ENCODE data around the gene RAB11B. TPM values are rescaled to one million over a fixed set of nuclear protein-coding genes. Genes with fewer than 3 reads are reported as not detected.
"Not testable (repeated sequence)": the region's sequence is repeated elsewhere in the genome, so short reads cannot be mapped to it uniquely, and the experiment has no call there.

RAB11B gene
- total RNA-seq (100 to 1,000 TPM in 5 of 7 donors, 10 to 100 TPM in 2; 29.3 to 142 (median 102) TPM), polyA plus RNA-seq (100 to 1,000 TPM in 1 of 2 donors, 10 to 100 TPM in 1; 20.8 to 103 TPM)
- long read RNA-seq, donor 1, transcript RAB11B-201 (5 exons, 1,751 nt), result major isoform, 280 of 300 reads
- long read RNA-seq, donor 1, transcript RAB11B-202 (4 exons, 894 nt), result minor isoform, 9 of 300 reads
- long read RNA-seq, donor 1, partial matches to known transcripts, result 7 of 300 reads
- long read RNA-seq, donor 1, other reads (novel, unspliced or antisense), result 4 of 300 reads
- long read RNA-seq, donor 2, transcript RAB11B-201 (5 exons, 1,751 nt), result major isoform, 94 of 101 reads
- long read RNA-seq, donor 2, partial matches to known transcripts, result 0 of 101 reads
- long read RNA-seq, donor 2, other reads (novel, unspliced or antisense), result 0 of 101 reads
- long read RNA-seq, donor 3, transcript RAB11B-202 (4 exons, 894 nt), result minor isoform, 22 of 311 reads
- long read RNA-seq, donor 3, transcript RAB11B-201 (5 exons, 1,751 nt), result major isoform, 260 of 311 reads
- long read RNA-seq, donor 3, partial matches to known transcripts, result 12 of 311 reads
- long read RNA-seq, donor 3, other reads (novel, unspliced or antisense), result 17 of 311 reads

DNA sequence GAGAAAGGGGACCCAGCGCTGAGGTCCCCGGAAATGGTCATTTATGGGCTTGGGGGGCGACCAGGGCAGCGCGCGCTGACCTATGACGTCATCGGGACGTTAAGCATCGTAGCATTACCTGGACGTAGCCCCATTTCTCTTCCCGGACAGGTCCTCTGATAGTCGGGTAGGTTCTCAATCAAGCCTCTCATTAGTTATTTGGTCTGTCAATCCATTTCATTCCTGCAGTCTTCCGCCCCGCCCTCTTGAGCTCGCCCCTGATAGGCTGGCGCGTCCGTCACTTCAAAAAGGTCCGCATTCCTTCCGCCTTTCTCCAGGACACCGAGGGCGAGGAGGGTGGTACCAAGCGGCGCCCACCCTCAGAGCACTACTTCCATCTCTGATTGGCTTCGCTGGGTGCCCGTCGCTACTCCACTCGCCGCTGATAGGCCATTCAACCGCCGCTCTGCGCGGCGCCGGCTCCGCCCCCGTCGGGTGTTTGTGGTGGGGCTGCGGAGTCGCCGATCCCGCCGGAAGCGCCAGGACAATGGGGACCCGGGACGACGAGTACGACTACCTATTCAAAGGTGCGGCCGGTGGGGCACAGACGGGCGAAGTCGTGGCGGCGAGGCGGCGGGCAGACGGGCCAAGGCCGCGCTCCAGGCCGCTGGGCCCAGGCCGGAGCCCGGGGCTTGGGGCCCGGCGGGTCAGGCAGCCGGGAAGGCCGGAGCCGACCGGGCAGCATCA, at the start of gene RAB11B:
Gene RAB11B (plus strand): TSS at position 470 of the 726 bp plus-strand sequence. CDS start 57 bp downstream, at position 527.
- Histone ChIP-seq H3K9me3 (no peaks in the 10 kb centered on the region), H3K36me3 (no peaks in the 10 kb centered on the region), H3K27me3 (no peaks in the 10 kb centered on the region), H3K4me1 (ENCODE audit: insufficient read depth) (peaks cover 19% of the 10 kb centered on the region), H3K27ac (peak within 1 kb of the TSS; percentile 100), H3K4me3 (peak within 1 kb of the TSS; percentile 91)
- DNase-seq, result peak; percentile 98 to 100 (median 99)
- TF ChIP-seq, protein P1, sequence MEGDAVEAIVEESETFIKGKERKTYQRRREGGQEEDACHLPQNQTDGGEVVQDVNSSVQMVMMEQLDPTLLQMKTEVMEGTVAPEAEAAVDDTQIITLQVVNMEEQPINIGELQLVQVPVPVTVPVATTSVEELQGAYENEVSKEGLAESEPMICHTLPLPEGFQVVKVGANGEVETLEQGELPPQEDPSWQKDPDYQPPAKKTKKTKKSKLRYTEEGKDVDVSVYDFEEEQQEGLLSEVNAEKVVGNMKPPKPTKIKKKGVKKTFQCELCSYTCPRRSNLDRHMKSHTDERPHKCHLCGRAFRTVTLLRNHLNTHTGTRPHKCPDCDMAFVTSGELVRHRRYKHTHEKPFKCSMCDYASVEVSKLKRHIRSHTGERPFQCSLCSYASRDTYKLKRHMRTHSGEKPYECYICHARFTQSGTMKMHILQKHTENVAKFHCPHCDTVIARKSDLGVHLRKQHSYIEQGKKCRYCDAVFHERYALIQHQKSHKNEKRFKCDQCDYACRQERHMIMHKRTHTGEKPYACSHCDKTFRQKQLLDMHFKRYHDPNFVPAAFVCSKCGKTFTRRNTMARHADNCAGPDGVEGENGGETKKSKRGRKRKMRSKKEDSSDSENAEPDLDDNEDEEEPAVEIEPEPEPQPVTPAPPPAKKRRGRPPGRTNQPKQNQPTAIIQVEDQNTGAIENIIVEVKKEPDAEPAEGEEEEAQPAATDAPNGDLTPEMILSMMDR (IDR thresholded peaks at IDR 0.05), result no peak
- peak; percentile 84 for TF ChIP-seq POLR2A (IDR thresholded peaks at IDR 0.05)
- peak; percentile 75 for TF ChIP-seq EP300 (IDR thresholded peaks at IDR 0.05)
- 0% methylated on average over 45 to 70 of the region's 70 CpGs for WGBS, 3 donors
- intact Hi-C loops (cut with DNase I), result no loop called here

DNA sequence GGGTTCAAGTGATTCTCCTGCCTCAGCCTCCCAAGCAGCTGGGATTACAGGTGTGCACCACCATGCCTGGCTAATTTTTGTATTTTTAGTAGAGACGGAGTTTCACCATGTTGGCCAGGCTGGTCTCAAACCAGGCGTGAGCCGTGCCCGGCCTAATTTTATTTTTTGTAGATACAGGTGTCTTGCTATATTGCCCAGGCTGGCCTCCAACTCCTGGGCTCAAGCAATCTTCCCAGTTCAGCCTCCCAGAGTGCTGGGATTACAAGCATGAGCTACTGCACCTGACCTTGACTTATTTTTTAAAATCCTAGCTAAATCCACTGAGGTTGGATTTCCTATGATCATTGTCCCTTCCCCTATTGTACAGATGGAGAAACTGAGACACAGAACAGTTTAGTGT, 48.7 kb upstream of the RAB11B start:
- H3K4me3 ChIP-seq; intact Hi-C loops (cut with DNase I): not testable (repeated sequence)

DNA sequence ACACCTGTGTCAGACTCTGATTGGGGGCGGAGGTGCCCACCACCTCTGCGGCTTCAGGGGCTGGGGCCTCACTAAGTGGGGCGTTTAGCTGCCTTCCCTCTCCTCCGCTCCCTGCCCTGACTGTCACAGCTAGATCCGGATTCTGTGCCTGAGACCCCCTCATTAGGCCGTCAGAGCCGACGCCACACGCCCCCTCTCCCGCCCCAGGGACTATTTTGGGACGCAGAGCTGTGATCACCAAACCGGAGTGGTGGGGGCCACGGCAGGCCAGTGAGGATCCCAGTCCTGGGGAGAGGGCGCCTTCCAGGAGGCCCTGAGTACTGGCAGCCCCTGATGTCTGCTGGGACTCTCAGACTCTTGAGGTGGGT, 47.9 kb upstream of the RAB11B start:
- no peak for DNase-seq
- TF ChIP-seq POLR2A (IDR thresholded peaks at IDR 0.05), result no peak
- TF ChIP-seq, protein P1 (IDR thresholded peaks at IDR 0.05), result no peak
- no peaks in the 10 kb centered on the region for H3K36me3 ChIP-seq
- intact Hi-C loops (cut with DNase I), result no loop called here
- 28 to 38% (median 31%) methylated on average over 11 to 14 of the region's 14 CpGs for WGBS, 3 donors
- no peak overlapping the region for H3K4me3 ChIP-seq
- no peaks in the 10 kb centered on the region for H3K9me3 ChIP-seq
- no peaks in the 10 kb centered on the region for H3K27me3 ChIP-seq
- H3K27ac ChIP-seq, result no peak overlapping the region
- H3K4me1 ChIP-seq (ENCODE audit: insufficient read depth), result peaks cover 4% of the 10 kb centered on the region

More for the DNA sequence above, 48.7 kb upstream of the RAB11B start:
- WGBS, 3 donors, result 93 to 100% (median 97%) methylated on average over 4 of the region's 4 CpGs
- not testable (repeated sequence) for H3K36me3 ChIP-seq; H3K9me3 ChIP-seq; H3K27me3 ChIP-seq; DNase-seq; H3K27ac ChIP-seq; H3K4me1 ChIP-seq (ENCODE audit: insufficient read depth)

DNA sequence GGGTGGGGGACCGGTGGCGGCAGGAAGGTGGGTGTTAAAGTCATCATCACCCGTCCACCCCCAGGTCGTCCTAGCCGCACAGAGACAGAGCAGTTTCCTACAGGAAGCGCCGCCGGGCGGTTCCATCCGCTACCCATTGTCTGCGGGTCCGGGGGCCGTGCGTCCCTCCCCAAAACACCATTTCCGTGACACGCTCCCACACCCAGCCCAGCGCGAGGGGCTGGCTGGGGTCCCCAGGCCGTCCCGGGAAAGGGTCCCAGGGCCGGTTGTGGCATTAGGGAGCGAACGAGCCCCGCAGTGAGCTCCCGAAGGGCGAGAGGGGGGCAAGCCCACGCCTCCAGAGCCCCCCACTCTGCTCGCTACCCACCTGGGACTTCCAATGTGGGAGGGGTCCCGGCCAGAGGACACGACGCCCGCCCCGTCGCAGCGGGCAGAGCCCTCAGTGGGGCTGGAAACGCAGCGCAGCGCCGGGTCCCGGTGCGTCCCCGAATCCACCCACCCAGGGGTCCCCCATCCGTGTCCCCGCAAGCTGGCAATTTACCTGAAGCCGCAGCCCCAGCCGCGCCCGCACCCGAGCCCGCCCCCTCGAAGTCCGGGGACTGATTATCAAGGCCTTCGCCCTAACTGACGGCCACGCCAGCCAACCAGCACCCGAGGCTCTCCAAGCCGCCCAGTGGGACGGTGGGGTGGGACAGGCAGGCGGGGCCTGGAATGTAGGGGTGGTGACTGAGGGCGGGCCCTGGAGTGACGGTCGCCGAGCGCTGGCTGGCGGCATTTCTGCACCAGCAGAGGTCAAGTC, 47.3 kb upstream of the RAB11B start, which contains the start of gene KANK3:
Gene KANK3 (minus strand): TSS at position 579 of the 799 bp plus-strand sequence. CDS start 5,434 bp downstream, outside the sequence.
- peak; percentile 37 to 80 (median 70) for DNase-seq
- Histone ChIP-seq H3K9me3 (no peaks in the 10 kb centered on the region), H3K4me1 (ENCODE audit: insufficient read depth) (peaks cover 4% of the 10 kb centered on the region), H3K27ac (no peak within 1 kb of the TSS), H3K36me3 (no peaks in the 10 kb centered on the region), H3K27me3 (no peaks in the 10 kb centered on the region), H3K4me3 (peak within 1 kb of the TSS; percentile 16)
- TF ChIP-seq, protein P1 (IDR thresholded peaks at IDR 0.05), result no peak
- no peak for TF ChIP-seq EP300 (IDR thresholded peaks at IDR 0.05)
- peak; percentile 43 for TF ChIP-seq POLR2A (IDR thresholded peaks at IDR 0.05)
- 2 to 6% (median 5%) methylated on average over 43 to 65 of the region's 65 CpGs for WGBS, 3 donors
- intact Hi-C loops (cut with DNase I), result no loop called here

All from ovary (tissue), 10 donors.